ENCODE results near the gene ADSS2.
"Not testable (repeated sequence)": the region's sequence is repeated elsewhere in the genome, so short reads cannot be mapped to it uniquely, and the experiment has no call there.

Gene ADSS2

DNA sequence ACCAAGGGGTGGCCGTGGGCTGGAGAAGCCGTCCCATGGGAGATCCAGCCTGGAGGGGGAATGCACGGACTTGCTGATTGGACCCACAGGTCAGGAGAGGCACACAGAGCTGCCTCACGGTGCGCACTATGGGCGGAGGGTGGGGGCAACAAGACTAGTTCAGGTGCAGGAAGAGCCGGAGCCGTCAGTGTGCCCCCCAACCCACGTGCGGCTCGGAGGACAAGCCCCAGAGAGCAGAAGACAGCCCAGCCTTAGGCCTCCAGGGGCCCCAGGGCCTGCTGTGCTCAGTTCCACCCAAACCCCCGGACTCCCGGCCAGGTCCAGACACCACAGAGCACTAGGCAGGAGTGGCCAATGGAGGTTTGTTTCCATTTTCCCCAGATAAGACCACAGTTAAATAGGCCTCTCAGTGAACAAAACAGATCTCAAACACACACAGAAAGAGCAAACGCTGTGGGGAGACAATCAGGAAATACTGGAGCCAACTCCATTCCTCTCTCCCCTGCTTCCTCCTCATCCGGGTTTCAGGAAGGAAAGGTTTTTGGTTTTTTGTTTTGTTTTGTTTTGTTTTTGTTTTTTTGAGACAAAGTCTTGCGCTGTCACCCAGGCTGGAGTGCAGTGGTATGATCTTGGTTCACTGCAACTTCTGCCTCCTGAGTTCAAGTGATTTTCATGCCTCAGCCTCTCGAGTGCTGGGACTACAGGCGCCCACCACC, 84.2 kb downstream of the ADSS2 start:
- no peak overlapping the region for H3K9ac ChIP-seq (ENCODE audit: low read length)
- H2BK120ac ChIP-seq (ENCODE audit: low read depth, low read length) = no peak overlapping the region
- peak overlapping the region in 1 of 2 experiments; percentile 67 for H3K18ac ChIP-seq (ENCODE audit: low read depth in 1 of 2, low read length in 2 of 2)
- H2AFZ ChIP-seq (ENCODE audit: low read depth, low read length) = no peak overlapping the region
- H3K14ac ChIP-seq (ENCODE audit: low read length in 2 of 2) = no peak overlapping the region
- WGBS = 93% methylated on average over 17 of the region's 18 CpGs
- H2BK12ac ChIP-seq (ENCODE audit: low read length in 2 of 2) = peak overlapping the region in 1 of 2 experiments; percentile 46
- H3K4me2 ChIP-seq (ENCODE audit: low read length, poor library complexity, severe bottlenecking) = no peak overlapping the region
- peak overlapping the region; percentile 12 for H4K8ac ChIP-seq (ENCODE audit: low read length)
- no peak overlapping the region for H3K4me3 ChIP-seq (ENCODE audit: insufficient read depth in 1 of 2, low read depth in 1 of 2, low read length in 2 of 2)
- no peaks in the 10 kb centered on the region for H3K36me3 ChIP-seq (ENCODE audit: control insufficient read depth in 1 of 2, insufficient read depth in 2 of 2, low read depth in 1 of 2, low read length in 2 of 2)
- no peaks in the 10 kb centered on the region for H3K79me1 ChIP-seq (replicated peaks; ENCODE audit: low read length, poor library complexity, severe bottlenecking)
- no peak overlapping the region for H3K4ac ChIP-seq (ENCODE audit: low read depth in 1 of 2, low read length in 2 of 2)
- DNase-seq = no peak
- H3K4me1 ChIP-seq (ENCODE audit: control insufficient read depth, insufficient read depth, low read depth, low read length) = peaks cover under 1% of the 10 kb centered on the region
- H3K27me3 ChIP-seq (ENCODE audit: control insufficient read depth in 1 of 2, insufficient read depth in 1 of 2, low read length in 2 of 2) = no peaks in the 10 kb centered on the region
- no peak overlapping the region for H2BK5ac ChIP-seq (ENCODE audit: low read depth, low read length, poor library complexity, severe bottlenecking)
- H3K23ac ChIP-seq (ENCODE audit: low read length in 2 of 2) = no peak overlapping the region
- H3K27ac ChIP-seq (ENCODE audit: low read length, poor library complexity, severe bottlenecking) = no peak overlapping the region
- no peak overlapping the region for H2BK15ac ChIP-seq (ENCODE audit: low read depth, poor library complexity, severe bottlenecking)
- H3K9me3 ChIP-seq (ENCODE audit: control insufficient read depth, low read length) = no peaks in the 10 kb centered on the region
- H4K91ac ChIP-seq (ENCODE audit: low read length) = no peak overlapping the region
- H2AK5ac ChIP-seq (ENCODE audit: low read length, severe bottlenecking) = no peak overlapping the region

DNA sequence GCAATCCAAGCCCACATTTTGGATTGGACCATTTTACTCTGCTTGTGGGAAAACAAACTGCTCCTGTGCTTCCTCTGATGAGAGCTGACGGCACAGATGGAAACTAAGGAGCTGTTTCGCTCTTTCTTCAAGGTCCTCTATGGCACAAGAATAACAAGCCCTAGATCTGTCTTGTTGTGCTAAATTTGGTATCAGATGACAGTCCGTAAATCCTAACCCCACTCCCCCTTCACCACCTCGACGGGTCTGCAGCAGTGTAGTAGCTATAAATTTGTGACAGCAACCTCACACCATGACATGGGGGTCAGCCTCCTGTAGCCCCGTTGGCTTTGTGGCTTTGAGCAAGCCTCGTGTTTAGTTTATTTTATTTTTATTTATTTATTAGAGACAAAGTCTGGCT, 85.9 kb downstream of the ADSS2 start:
- Histone ChIP-seq H3K14ac (ENCODE audit: low read length in 2 of 2) (no peak overlapping the region), H4K8ac (ENCODE audit: low read length) (no peak overlapping the region), H3K9me3 (ENCODE audit: control insufficient read depth, low read length) (no peaks in the 10 kb centered on the region), H2BK120ac (ENCODE audit: low read depth, low read length) (no peak overlapping the region), H2AK5ac (ENCODE audit: low read length, severe bottlenecking) (no peak overlapping the region), H3K4me3 (ENCODE audit: insufficient read depth in 1 of 2, low read depth in 1 of 2, low read length in 2 of 2) (no peak overlapping the region), H2BK5ac (ENCODE audit: low read depth, low read length, poor library complexity, severe bottlenecking) (no peak overlapping the region), H2AFZ (ENCODE audit: low read depth, low read length) (no peak overlapping the region), H3K23ac (ENCODE audit: low read length in 2 of 2) (no peak overlapping the region), H3K4me1 (ENCODE audit: control insufficient read depth, insufficient read depth, low read depth, low read length) (peaks cover 2% of the 10 kb centered on the region), H4K91ac (ENCODE audit: low read length) (no peak overlapping the region), H2BK12ac (ENCODE audit: low read length in 2 of 2) (no peak overlapping the region), H3K79me1 (replicated peaks; ENCODE audit: low read length, poor library complexity, severe bottlenecking) (no peaks in the 10 kb centered on the region), H3K4me2 (ENCODE audit: low read length, poor library complexity, severe bottlenecking) (no peak overlapping the region), H2BK15ac (ENCODE audit: low read depth, poor library complexity, severe bottlenecking) (no peak overlapping the region), H3K27me3 (ENCODE audit: control insufficient read depth in 1 of 2, insufficient read depth in 1 of 2, low read length in 2 of 2) (no peaks in the 10 kb centered on the region), H3K4ac (ENCODE audit: low read depth in 1 of 2, low read length in 2 of 2) (no peak overlapping the region), H3K27ac (ENCODE audit: low read length, poor library complexity, severe bottlenecking) (no peak overlapping the region), H3K18ac (ENCODE audit: low read depth in 1 of 2, low read length in 2 of 2) (no peak overlapping the region), H3K36me3 (ENCODE audit: control insufficient read depth in 1 of 2, insufficient read depth in 2 of 2, low read depth in 1 of 2, low read length in 2 of 2) (no peaks in the 10 kb centered on the region), H3K9ac (ENCODE audit: low read length) (peak overlapping the region; percentile 0)
- WGBS = 36% methylated on average over 6 of the region's 7 CpGs
- DNase-seq = peak; percentile 70

DNA sequence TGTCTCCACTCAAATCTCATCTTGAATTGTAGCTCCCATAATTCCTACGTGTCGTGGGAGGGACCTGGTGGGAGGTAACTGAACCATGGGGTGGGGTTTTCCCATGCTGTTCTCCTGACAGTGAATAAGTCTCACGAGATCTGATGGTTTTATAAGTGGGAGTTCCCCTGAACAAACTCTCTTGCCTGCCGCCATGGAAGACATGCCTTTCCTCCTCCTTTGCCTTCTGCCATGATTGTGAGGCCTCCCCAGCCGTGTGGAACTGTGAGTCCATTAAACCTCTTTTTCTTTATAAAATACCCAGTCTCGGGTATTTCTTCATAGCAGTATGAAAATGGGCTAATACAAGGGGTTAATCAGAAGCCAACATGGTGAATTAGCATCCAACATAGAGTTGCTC, 86.4 kb downstream of the ADSS2 start:
- not testable (repeated sequence) for H2AFZ ChIP-seq (ENCODE audit: low read depth, low read length); H3K27me3 ChIP-seq (ENCODE audit: control insufficient read depth in 1 of 2, insufficient read depth in 1 of 2, low read length in 2 of 2); H2AK5ac ChIP-seq (ENCODE audit: low read length, severe bottlenecking); H3K79me1 ChIP-seq (replicated peaks; ENCODE audit: low read length, poor library complexity, severe bottlenecking); H3K9ac ChIP-seq (ENCODE audit: low read length); H3K14ac ChIP-seq (ENCODE audit: low read length in 2 of 2); H3K36me3 ChIP-seq (ENCODE audit: control insufficient read depth in 1 of 2, insufficient read depth in 2 of 2, low read depth in 1 of 2, low read length in 2 of 2); H3K4ac ChIP-seq (ENCODE audit: low read depth in 1 of 2, low read length in 2 of 2); H4K91ac ChIP-seq (ENCODE audit: low read length); H3K18ac ChIP-seq (ENCODE audit: low read depth in 1 of 2, low read length in 2 of 2); H3K23ac ChIP-seq (ENCODE audit: low read length in 2 of 2); H2BK5ac ChIP-seq (ENCODE audit: low read depth, low read length, poor library complexity, severe bottlenecking); H2BK15ac ChIP-seq (ENCODE audit: low read depth, poor library complexity, severe bottlenecking); DNase-seq; H3K4me3 ChIP-seq (ENCODE audit: insufficient read depth in 1 of 2, low read depth in 1 of 2, low read length in 2 of 2); H3K27ac ChIP-seq (ENCODE audit: low read length, poor library complexity, severe bottlenecking); H2BK12ac ChIP-seq (ENCODE audit: low read length in 2 of 2); H3K4me1 ChIP-seq (ENCODE audit: control insufficient read depth, insufficient read depth, low read depth, low read length); H4K8ac ChIP-seq (ENCODE audit: low read length); H3K9me3 ChIP-seq (ENCODE audit: control insufficient read depth, low read length); H3K4me2 ChIP-seq (ENCODE audit: low read length, poor library complexity, severe bottlenecking); H2BK120ac ChIP-seq (ENCODE audit: low read depth, low read length)
- WGBS = 97% methylated on average over 3 of the region's 6 CpGs

DNA sequence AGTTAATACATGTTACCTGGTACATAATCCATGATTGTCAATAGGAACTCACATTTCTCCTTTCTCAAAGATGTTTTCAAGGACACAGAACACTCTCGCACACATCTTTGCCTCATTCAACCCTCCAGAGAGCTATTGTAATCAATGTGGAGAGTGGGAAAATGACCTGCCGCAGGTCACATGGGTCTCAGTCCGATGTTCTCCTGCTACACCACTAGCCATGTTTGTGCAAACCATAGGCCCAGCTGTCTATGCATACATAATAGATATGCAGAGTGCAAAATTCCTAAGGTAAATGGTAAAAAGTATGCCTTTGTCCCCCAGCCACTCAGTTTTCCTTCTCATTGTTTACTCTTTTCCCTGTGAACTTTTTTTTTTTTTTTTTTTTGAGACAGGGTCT, 89.2 kb downstream of the ADSS2 start:
- no peak overlapping the region for H3K23ac ChIP-seq (ENCODE audit: low read length in 2 of 2)
- no peaks in the 10 kb centered on the region for H3K79me1 ChIP-seq (replicated peaks; ENCODE audit: low read length, poor library complexity, severe bottlenecking)
- peak overlapping the region; percentile 92 for H3K9ac ChIP-seq (ENCODE audit: low read length)
- H2AFZ ChIP-seq (ENCODE audit: low read depth, low read length) = no peak overlapping the region
- H3K4ac ChIP-seq (ENCODE audit: low read depth in 1 of 2, low read length in 2 of 2) = peak overlapping the region in 1 of 2 experiments; percentile 17
- no peak overlapping the region for H3K4me2 ChIP-seq (ENCODE audit: low read length, poor library complexity, severe bottlenecking)
- peaks cover 2% of the 10 kb centered on the region for H3K4me1 ChIP-seq (ENCODE audit: control insufficient read depth, insufficient read depth, low read depth, low read length)
- no peak overlapping the region for H2BK120ac ChIP-seq (ENCODE audit: low read depth, low read length)
- H3K9me3 ChIP-seq (ENCODE audit: control insufficient read depth, low read length) = no peaks in the 10 kb centered on the region
- no peak overlapping the region for H4K8ac ChIP-seq (ENCODE audit: low read length)
- peak overlapping the region in 1 of 2 experiments; percentile 85 for H3K18ac ChIP-seq (ENCODE audit: low read depth in 1 of 2, low read length in 2 of 2)
- H2BK5ac ChIP-seq (ENCODE audit: low read depth, low read length, poor library complexity, severe bottlenecking) = no peak overlapping the region
- no peak overlapping the region for H3K14ac ChIP-seq (ENCODE audit: low read length in 2 of 2)
- H2AK5ac ChIP-seq (ENCODE audit: low read length, severe bottlenecking) = no peak overlapping the region
- H2BK15ac ChIP-seq (ENCODE audit: low read depth, poor library complexity, severe bottlenecking) = no peak overlapping the region
- H3K27ac ChIP-seq (ENCODE audit: low read length, poor library complexity, severe bottlenecking) = peak overlapping the region; percentile 70
- no peaks in the 10 kb centered on the region for H3K27me3 ChIP-seq (ENCODE audit: control insufficient read depth in 1 of 2, insufficient read depth in 1 of 2, low read length in 2 of 2)
- no peak overlapping the region for H4K91ac ChIP-seq (ENCODE audit: low read length)
- no peak for DNase-seq
- peak overlapping the region in 1 of 2 experiments; percentile 63 for H2BK12ac ChIP-seq (ENCODE audit: low read length in 2 of 2)
- WGBS = 69% methylated on average over 2 of the region's 3 CpGs
- H3K4me3 ChIP-seq (ENCODE audit: insufficient read depth in 1 of 2, low read depth in 1 of 2, low read length in 2 of 2) = no peak overlapping the region
- H3K36me3 ChIP-seq (ENCODE audit: control insufficient read depth in 1 of 2, insufficient read depth in 2 of 2, low read depth in 1 of 2, low read length in 2 of 2) = no peaks in the 10 kb centered on the region
